GM18867 (cell line): Measurements from ENCODE around the gene WFDC1.

ENCODE experiments used
- ATAC-seq: cut with Tn5 transposase; IDR thresholded peaks from one replicate; pipeline ENCODE4 v1.9.1; 2021; ENCODE audit warnings: mild to moderate bottlenecking, moderate library complexity; ENCODE audit not compliant: unreplicated experiment

Gene WFDC1

DNA sequence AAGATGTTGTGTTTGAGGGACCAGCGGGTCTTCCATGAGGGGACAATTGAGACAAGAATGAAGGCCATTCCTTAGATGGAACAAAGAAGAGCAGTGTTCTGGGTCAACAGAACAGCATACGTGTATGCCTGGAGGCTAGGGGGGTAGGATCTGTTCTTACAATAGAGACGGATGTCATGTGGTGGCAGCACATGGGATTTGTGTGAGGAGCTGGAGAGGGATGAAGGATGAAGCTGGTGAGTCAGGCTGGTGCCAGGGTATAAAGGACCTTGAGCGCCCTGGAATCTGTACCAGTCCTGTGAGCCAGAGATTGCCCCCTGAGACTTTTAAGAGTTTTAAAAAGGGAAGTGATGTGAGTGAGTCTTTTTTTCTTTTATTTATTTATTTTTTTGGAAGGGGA, 22.8 kb upstream of the WFDC1 start:
- no peak for ATAC-seq

DNA sequence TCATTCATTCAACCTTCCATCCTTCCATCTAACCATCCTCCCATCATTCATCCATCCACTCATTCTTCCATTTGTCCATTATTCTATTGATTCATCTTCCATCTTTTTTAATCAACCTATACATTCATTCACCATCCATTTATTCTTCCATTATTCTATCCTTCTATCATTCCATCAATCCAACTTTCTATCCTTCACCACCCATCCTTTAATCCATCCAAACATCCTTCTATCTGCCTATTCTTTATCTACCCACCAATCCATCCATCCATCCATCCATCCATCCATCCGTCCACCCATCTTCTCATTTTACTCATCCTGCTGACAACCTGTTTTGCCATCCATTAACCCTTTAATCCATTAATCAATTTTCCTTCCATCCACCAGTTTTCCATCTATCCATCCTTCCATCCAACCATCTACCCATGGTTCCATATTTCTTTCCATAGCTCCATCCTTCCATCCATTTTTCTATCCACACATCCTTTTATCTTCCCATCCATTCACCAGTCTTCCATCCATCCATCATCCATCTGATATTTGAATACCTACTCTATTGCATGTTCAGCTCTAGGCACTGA, 21.8 kb upstream of the WFDC1 start:
- no peak for ATAC-seq

DNA sequence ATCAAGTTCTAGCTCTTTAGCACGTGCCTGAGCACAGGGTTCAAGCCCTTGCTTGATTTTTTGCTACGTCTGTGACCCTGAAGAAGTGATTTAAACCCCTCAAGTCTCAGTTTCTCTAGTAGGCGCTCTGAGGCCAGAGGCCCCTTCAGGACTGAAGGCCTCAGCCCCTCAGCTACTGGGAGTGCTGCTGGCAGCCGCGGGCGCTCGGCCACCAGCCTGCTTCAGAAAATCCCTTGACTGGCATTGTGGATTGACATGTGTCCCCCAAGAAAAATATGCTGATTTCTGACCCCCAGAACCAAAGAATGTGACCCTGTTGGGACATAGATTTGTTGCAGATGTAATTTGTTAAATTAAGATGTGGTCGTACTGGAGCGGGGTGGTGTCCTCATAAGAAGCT, 20.2 kb upstream of the WFDC1 start:
- no peak for ATAC-seq

DNA sequence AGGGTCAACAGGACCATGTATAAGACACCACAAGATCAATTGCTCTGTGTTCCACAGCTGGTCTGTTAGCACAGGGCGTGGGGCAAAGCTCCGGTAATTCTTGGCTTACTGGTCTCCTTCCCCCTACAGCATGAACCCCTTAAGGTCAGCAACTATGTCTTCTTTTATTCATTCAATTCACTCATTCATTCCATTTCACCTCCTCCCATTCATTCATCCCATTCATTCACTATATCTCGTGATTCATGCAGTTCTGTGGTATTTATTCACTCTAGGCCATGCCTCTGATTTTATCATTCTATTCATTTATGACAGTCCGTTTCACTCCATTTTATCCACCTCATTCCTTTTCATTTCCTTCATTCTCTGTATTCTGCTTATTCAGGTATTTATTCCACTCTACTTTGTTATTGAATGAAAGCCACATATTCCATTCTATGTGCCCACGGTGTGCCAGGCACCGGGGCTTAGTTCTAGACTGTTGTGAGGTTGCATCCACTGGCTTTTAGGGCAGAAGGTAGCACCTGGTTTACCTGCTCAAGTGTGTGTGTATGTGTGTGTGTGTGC, 19.0 kb upstream of the WFDC1 start:
- no peak for ATAC-seq

DNA sequence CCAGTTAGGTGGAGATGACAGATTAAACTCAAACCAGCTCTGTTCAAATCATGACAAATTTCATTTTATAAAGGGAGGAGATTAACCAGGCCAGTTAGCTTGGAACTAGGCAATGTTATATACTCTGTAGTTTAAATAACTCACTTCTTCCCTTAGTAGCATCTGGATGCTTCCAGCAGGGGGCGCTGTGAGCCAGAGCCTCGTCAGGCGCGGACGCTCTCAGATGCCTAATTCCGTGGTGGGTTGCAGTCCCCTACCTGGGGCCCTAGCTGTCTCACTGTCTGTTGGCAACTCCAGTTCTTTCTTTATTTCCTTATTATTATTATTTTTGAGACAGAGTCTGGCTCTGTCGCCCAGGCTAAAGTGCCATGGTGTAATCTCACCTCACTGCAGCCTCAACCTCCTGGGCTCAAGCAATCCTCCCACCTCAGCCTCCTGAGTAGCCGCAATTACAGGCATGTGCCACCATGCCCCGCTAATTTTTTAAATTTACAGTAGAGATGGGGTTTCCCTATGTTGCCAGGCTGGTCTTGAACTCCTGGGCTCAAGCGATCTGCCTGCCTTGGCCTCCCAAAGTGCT, 17.3 kb upstream of the WFDC1 start:
- no peak for ATAC-seq

DNA sequence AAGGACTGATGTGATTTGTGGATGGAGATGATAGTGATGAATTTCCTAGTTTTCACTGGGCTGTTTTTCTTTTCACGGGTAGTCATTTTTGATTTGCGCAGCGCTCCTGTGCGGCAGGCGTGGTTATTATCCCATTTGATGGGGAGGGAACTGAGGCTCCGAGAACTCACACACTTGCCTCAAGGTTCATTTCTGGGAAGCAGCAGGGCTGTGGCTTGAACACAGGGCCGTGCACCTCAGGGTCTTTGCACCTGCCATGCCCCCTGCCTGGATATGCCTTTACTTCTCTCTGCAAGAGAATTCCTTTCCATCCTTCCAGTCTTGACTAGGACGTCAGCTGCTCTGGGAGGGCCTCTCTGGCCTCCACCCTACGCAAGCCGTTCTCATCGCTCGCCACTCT, 16.3 kb upstream of the WFDC1 start:
- no peak for ATAC-seq

DNA sequence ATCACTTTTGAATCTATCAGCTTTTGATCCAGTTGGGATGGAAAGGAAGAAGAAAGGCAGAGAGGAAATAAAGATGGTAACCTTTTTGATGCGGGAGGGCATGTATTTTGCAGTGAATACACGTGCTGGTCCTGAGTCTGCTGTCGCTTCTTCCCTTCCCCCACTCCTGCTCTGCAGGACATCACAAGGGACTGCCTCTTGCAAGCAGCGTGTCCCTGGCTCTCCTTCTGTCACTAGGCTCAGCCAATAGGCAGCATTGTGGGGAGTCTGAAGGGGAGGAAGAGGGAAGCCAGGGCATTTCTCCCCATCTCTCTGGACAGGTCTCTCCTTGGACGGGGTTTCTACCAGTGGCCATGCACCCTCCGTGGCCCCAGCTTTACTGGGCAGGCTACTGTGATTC, 15.7 kb upstream of the WFDC1 start:
- ATAC-seq = no peak

DNA sequence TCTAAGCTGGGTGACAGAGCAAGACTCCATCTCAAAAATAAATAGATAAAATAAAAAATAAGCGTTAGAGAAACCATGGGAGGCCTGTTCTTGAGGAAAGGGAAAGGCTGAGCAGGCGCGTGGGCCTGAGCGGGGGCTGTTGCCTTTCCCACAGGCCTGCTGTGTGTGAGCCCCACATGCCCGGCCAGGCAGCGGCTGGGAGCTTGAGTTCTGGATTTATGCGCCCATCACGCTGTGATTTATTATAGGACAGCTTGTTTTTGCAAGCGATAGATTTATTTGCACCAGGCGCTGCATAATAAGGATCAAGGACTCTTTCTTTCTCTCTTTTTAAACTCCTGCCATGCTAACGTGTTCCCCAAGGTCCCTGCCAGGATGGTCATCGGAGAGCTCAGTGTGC, 14.8 kb upstream of the WFDC1 start:
- ATAC-seq = no peak

DNA sequence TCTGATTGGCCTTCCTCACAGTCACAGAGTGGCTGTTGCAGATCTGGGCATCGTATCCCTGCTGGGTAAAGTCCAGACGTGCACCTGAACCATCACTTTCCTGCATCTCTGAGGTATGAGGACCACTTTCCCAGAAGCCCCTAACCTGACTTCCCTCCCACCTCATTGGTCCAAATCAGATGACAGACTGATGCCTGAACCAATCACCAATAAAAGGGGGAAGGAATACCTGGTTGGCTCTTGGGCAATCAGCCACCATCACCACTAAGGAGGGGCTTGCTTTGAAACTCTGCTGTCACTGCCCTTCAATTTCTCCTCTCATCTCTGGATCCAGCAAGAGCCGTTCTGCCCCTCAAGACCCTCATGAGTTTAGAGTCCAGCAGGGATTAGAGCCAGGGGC, 13.6 kb upstream of the WFDC1 start:
- ATAC-seq = no peak

DNA sequence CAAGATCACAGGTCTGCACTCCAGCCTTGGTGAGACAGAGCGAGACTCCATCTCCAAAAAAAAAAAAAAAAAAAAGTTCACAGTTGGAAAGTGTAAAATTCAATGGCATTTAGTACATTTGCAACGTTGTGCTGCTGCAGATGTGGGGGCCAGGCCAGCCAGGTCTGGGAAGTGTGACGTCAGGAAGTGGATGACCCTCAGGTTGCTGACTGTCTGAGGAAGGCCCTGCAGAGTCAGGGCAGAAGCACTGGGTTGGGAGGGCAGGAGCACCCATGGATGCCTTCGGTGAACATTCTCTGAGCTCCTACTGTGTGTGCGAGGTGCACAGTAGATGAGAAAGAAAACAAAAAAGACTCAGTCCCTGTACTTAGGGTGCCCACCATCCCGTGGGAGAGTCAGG, 12.1 kb upstream of the WFDC1 start:
- no peak for ATAC-seq

DNA sequence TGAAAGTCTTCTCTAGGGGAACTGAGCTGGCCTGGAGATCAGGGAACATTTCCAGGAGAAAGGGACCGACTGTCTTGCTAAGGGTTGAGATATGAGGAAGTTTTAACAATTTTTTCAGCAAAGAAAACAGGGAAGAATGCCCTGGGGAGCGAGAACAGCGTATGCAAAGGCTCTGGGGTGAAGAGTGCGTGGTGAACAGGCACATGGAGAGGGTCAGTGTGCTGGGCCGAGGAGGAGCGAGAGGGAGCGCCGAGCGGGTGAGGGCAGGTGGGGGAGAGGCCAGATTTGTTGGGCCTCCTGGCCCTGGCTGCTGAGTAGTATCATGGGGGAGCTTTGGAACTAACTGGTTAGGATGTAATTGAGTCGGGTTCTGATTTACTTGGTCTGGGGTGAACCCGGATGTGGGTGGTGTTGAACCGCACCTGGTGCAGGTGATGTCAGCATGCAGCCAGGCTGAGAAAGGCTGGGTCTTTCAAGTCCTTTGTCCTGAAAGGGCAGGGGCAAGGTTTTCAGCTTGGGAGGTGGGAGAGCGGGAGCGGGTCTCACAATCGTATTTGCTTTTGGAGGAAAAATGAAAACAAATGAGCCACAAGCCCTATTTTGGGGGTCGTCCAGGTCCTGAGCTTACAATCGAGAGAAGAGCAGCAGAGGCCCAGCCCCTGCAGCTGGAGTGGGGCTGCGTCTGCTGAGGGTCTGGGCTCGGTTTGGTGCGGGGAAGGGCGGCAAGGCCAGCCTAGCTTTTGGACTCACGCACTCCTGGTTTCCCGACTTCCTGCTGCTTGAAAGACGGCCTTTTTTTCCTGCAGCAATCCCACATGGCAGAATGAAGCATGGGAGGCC, 11.1 kb upstream of the WFDC1 start:
- no peak for ATAC-seq

DNA sequence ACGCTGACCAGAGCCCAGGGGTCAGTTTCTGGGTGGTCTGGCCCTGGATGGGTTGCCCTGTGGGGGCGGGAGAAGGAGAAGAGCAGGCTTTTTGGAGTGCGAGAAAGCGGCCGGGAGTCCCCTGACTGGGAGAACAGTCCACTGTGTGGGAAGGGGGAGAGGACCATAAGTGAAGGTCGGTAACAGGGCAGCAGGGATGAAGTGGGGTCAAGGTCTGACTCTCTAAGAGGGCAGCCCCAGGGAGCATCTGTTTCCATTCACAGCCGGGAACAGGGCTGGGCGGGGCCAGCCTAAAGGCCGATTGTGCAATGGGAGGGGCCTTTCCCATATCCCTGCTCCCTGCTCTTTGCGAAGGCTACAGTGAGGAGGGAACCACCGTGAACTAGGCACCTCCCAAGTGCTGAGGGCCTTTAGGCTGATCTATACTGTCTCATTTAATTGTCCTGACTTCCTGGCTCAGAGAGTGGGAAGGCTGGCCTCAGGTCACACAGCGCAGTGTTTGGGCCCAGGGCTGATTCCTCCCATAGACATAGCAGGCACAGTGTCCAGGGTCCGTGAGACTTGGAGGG, 10.4 kb upstream of the WFDC1 start:
- ATAC-seq = no peak

DNA sequence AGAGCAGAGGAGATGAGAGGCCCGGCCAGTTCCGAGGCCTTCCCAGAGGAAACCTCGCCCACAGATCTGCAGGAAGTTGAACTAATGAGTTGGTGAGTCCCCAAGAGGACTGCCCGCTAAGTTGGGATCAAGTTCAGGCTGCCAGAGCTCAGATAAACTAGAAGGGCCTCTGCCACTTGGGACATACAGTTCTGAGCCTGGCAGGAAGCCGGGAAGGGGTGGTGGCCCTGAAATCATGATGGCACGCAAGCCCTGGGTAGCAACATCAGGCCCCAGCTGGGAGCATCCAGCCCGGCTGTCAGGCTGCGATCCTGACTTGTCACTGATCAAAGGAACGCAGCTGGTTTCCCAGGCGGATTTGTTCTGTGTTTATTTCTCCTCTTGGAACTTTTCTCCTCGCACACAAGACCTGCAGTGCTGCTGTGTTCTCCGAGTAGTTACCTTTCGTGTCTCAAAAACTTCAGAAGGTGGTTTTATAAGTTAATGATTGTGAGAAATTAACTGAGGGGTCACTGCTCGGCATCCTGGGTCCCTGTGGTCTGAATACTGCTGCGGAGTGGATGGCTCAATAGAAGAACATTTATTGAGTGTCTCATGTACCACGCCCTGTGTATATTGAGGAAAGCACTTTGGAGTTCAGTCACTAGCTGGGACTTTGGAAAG, 8.0 kb upstream of the WFDC1 start:
- ATAC-seq = no peak

DNA sequence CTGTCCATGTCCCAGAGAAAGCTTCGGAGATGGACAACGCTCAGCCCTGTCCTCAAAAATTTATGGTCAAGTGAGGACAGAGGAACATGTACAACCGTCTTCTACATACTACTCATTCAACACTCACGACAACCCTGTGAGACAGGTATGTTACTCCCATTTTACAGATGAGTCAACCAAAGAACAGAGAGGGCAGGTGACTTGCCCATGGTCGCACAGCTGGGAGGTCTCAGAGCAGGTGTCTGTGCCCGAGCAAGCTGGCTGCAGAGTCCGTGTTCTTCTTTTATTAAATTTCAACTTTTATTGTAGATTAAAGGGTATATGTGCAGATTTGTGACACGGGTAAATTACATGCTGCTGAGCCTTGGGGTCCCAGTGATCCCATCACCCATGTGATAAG, 5.8 kb upstream of the WFDC1 start:
- ATAC-seq = no peak

DNA sequence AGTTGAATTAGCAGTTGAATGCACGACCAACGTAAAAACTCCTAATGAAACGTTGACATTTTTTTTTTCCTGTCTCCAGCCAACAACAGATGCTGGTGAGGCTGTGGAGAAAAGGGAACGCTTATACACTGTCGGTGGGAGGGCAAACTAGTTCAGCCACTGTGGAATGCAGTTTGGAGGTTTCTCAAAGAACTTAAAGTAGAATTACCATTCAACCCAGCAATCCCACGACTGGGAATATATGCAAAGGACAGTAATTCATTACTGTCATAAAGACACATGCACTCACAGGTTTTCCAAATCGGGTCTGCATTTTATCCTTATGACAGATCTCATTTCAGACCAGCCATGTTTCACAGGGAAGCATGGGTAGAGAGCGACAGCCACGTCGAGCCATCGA, 3.5 kb upstream of the WFDC1 start:
- ATAC-seq = no peak

DNA sequence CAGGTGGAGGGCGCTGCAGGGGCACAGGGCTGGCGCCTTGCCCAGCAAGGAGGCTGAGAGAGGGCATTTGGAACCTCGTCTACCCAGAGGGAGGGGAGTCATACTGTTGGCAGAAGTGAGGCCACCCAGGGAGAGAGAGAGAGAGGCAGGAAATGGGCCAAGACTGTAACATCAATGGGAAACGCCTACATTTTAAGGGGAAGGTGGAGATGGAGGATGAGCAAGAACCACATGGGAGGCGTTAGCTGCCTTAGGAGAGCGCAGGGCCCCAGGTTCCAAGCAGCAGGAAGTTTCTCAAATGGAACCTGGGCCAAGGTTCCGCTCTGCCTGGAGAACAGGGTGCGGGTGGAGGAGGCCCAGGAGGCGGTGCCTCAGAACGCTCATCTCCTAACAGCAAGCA, 2.7 kb upstream of the WFDC1 start:
- ATAC-seq = no peak

DNA sequence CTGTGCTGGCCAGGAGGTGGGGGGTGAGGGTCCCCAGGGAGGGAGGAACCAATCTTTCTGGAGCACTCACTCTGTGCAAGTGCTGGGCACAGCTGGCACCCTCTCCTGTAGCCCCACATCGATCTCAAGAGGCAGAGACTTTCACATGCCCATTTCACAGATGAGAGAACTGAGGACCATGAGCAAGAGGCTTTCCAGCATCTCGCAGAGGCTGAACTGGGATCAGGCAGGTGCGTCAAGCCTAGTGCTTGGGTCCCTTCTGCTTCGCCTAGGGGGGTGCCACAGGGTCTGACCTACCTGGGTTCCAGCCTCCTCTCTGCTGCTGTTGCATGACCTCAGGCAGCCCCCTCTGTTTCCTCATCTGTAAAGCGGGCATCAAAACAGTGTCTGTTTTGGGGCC, 1.3 kb upstream of the WFDC1 start:
- ATAC-seq = no peak

DNA sequence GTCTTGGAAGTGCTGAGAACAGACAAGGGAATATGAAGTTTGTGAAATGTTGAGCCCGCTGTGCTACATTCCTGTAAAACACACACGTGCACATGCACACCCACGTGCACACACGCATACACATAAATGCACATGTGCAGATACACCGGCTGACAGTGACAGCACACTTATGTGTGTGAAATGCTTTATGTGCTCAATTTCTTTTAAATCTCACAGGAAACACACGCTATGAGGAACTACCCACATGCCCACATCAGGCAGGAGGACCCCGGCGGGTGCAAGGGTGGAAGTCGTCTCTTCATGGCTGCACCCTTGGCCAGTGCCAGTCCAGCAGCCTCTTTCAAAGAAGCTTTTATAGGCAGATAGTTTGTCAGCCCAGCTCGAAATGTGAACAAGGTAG, 561 bp upstream of the WFDC1 start:
- ATAC-seq = no peak

DNA sequence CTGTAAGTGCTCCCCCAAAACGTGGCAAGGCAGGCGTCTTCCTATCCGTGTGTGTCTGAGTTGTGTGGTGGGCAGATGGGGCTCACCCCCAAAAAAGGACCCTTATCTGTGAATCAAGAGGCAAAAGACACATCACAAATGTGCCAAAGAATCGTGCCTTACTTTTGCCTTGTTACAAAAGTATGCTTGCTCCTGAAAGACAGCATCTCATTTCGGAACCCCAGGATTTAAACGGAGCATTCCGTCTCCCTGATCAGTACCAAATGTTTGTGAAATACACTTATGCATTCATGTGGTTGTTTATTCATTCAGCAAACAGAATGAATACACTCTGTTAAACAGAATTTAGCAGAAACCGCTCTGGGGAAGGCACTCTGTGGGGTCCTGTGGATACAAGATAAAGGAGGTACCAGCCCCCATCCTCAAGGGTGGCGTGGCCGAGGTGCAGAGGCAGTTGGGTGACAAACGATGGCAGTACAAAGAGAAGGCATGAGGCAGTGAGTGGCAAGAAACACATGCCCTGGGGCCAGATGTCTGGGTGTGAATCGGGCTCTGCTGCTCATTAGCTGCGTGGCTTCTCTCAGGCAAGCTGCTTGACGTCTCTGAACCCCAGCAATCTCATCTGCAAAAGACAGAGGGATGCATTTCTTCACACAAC, 654 bp downstream of the WFDC1 start:
- ATAC-seq = no peak

DNA sequence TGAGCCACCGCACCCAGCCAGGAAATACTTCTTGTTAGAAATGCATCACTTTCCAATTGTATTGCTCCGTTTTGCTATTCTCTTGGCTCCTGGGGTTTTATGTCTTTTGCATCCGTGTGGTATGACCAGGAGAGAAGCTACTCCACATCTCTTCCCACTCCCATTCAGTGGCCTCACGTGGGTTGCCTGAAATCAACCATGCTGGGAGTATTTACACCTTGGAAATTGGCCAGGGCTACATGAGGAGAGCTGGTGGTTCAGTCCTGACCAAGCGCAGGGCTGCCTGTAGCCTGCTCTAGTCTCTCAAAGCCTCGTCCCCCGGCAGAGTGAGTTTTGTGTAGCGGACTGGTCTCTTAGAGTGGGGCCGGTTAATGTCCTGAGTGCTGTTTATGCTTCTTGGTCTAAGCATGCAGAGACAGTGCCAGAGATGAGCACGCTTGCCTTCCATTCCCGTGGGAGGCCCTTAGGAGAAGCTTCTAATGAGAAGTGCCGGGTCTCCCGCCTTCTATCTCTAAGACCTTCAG, 3.8 kb downstream of the WFDC1 start:
- no peak for ATAC-seq
